K562 (cell line): ENCODE measurements around the gene NAA15.

Source experiments
- CBFB ChIP-seq: sonication (generic); formaldehyde crosslinking; IDR thresholded peaks from 2 replicates; pipeline ENCODE4 v1.4.0; 2020; ENCODE audit warnings: mild to moderate bottlenecking, missing genetic modification reagents
- CBX8 ChIP-seq: fragments of 200-600 bp; sonication (generic); IDR thresholded peaks from 2 replicates; pipeline ENCODE4 v1.6.1; 2012; ENCODE audit warnings: borderline replicate concordance, mixed run types, low read depth, mild to moderate bottlenecking, moderate library complexity, mixed read lengths, low read length, control low read depth, inconsistent platforms; ENCODE audit not compliant: poor library complexity, severe bottlenecking; ENCODE audit errors: extremely low read depth
- CREB1 ChIP-seq, 2 experiments: sonication (generic) in 1 of 2; formaldehyde crosslinking in 1 of 2; IDR thresholded peaks; 2 replicates each; pipeline versions ENCODE4 v1.6.1 to v1.8.0; 2012 to 2022; ENCODE audit warnings: inconsistent platforms in 1 of 2, mild to moderate bottlenecking in 1 of 2, missing genetic modification reagents in 1 of 2, moderate library complexity in 1 of 2
- CREM ChIP-seq: IDR thresholded peaks from 2 replicates; pipeline ENCODE4 v1.6.1; 2014; ENCODE audit warnings: antibody characterized with exemption, low read depth
- ESRRA ChIP-seq: fragments of 450-650 bp; IDR thresholded peaks from 2 replicates; pipeline ENCODE4 v1.6.1; 2014; ENCODE audit warnings: low read depth, mild to moderate bottlenecking, moderate library complexity, borderline replicate concordance
- MAZ ChIP-seq, 2 experiments: fragments of 450-650 bp in 1 of 2; sonication (generic) in 1 of 2; formaldehyde crosslinking; IDR thresholded peaks in 1 of 2; conservative IDR thresholded peaks in 1 of 2; 2 replicates each; pipeline versions ENCODE4 v1.4.0 to v1.5.0; 2020; ENCODE audit warnings: mild to moderate bottlenecking in 1 of 2, missing genetic modification reagents in 1 of 2
- MTA3 ChIP-seq: fragments of 450-650 bp; formaldehyde crosslinking; IDR thresholded peaks from 2 replicates; pipeline ENCODE4 v1.6.1; 2017; ENCODE audit warnings: mild to moderate bottlenecking, borderline replicate concordance
- NUFIP1 ChIP-seq: fragments of 450-650 bp; IDR thresholded peaks from 2 replicates; pipeline ENCODE4 v1.6.1; 2018; ENCODE audit not compliant: partially characterized antibody
- SIN3B ChIP-seq: fragments of 450-650 bp; IDR thresholded peaks from 2 replicates; pipeline ENCODE4 v1.6.1; 2017; ENCODE audit warnings: low read depth, mild to moderate bottlenecking, moderate library complexity
- SRF ChIP-seq, 2 experiments: fragments of 250-450, 450-650 bp in 1 of 2; sonication (Bioruptor Pico) in 1 of 2; sonication (generic) in 1 of 2; formaldehyde crosslinking; IDR thresholded peaks; 2 replicates each; pipeline versions ENCODE4 v1.5.0 to v1.5.1; 2020 to 2022; ENCODE audit warnings: mild to moderate bottlenecking in 1 of 2, missing genetic modification reagents in 1 of 2
- TF ChIP-seq, protein P1 (sequence below), 3 experiments: IDR thresholded peaks in 2 of 3; conservative IDR thresholded peaks in 1 of 3; 2 replicates each; pipeline ENCODE4 v1.5.1; 2011 to 2012; ENCODE audit warnings: low read length in 3 of 3, mild to moderate bottlenecking in 3 of 3, control low read depth in 2 of 3, improper control_type of control experiment in 1 of 3, inconsistent platforms in 1 of 3, low read depth in 1 of 3, mixed read lengths in 1 of 3, moderate library complexity in 1 of 3; ENCODE audit not compliant: insufficient read depth in 2 of 3
- TF ChIP-seq, protein P2 (sequence below): sonication (generic); formaldehyde crosslinking; IDR thresholded peaks from 2 replicates; pipeline ENCODE4 v1.8.0; 2022; ENCODE audit warnings: mild to moderate bottlenecking, missing genetic modification reagents
- TF ChIP-seq, protein P3 (sequence below): fragments of 450-650 bp; formaldehyde crosslinking; IDR thresholded peaks from 2 replicates; pipeline ENCODE4 v1.4.0; 2022; ENCODE audit warnings: mild to moderate bottlenecking, moderate library complexity

DNA sequence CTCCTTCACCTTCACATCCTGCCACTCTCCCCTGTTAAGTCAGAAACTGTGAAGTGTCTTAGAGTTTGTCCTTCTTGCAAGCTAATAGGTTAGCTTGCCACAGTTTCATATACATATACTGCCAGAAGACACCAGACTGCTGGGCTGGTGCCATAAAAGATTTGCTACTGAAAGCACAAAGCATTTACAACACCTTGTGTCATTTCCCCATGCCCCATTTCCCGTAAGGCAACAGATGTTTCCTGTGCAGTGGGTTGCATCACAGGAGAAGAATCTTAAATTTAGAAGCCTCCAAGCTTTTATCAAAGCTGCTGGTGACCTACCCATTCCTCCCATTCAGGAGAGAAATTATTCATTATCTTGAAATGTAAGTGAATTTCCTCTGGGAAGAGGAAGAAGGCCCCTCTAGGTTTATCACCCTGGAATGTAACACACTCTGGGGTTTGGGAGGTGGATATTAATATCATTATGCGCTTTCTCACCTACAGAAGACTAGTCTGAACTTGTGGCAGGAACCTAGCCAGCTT lies 118.1 kb downstream of the NAA15 start:
- TF ChIP-seq SRF (CRISPR knock-in tag; IDR thresholded peaks at IDR 0.05): no peak
- TF ChIP-seq, protein P1, sequence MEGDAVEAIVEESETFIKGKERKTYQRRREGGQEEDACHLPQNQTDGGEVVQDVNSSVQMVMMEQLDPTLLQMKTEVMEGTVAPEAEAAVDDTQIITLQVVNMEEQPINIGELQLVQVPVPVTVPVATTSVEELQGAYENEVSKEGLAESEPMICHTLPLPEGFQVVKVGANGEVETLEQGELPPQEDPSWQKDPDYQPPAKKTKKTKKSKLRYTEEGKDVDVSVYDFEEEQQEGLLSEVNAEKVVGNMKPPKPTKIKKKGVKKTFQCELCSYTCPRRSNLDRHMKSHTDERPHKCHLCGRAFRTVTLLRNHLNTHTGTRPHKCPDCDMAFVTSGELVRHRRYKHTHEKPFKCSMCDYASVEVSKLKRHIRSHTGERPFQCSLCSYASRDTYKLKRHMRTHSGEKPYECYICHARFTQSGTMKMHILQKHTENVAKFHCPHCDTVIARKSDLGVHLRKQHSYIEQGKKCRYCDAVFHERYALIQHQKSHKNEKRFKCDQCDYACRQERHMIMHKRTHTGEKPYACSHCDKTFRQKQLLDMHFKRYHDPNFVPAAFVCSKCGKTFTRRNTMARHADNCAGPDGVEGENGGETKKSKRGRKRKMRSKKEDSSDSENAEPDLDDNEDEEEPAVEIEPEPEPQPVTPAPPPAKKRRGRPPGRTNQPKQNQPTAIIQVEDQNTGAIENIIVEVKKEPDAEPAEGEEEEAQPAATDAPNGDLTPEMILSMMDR (IDR thresholded peaks at IDR 0.05 in 2 of 3, conservative IDR thresholded peaks at IDR 0.05 in 1 of 3; ENCODE audit: insufficient read depth in 2 of 3, low read depth in 1 of 3, low read length in 3 of 3): no peak
- TF ChIP-seq, protein P2, sequence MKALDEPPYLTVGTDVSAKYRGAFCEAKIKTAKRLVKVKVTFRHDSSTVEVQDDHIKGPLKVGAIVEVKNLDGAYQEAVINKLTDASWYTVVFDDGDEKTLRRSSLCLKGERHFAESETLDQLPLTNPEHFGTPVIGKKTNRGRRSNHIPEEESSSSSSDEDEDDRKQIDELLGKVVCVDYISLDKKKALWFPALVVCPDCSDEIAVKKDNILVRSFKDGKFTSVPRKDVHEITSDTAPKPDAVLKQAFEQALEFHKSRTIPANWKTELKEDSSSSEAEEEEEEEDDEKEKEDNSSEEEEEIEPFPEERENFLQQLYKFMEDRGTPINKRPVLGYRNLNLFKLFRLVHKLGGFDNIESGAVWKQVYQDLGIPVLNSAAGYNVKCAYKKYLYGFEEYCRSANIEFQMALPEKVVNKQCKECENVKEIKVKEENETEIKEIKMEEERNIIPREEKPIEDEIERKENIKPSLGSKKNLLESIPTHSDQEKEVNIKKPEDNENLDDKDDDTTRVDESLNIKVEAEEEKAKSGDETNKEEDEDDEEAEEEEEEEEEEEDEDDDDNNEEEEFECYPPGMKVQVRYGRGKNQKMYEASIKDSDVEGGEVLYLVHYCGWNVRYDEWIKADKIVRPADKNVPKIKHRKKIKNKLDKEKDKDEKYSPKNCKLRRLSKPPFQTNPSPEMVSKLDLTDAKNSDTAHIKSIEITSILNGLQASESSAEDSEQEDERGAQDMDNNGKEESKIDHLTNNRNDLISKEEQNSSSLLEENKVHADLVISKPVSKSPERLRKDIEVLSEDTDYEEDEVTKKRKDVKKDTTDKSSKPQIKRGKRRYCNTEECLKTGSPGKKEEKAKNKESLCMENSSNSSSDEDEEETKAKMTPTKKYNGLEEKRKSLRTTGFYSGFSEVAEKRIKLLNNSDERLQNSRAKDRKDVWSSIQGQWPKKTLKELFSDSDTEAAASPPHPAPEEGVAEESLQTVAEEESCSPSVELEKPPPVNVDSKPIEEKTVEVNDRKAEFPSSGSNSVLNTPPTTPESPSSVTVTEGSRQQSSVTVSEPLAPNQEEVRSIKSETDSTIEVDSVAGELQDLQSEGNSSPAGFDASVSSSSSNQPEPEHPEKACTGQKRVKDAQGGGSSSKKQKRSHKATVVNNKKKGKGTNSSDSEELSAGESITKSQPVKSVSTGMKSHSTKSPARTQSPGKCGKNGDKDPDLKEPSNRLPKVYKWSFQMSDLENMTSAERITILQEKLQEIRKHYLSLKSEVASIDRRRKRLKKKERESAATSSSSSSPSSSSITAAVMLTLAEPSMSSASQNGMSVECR (CRISPR knock-in tag): no peak
- TF ChIP-seq CREM: no peak
- no peak for TF ChIP-seq MTA3
- no peak for TF ChIP-seq CBFB (CRISPR knock-in tag)
- no peak for TF ChIP-seq SIN3B
- no peak for TF ChIP-seq MAZ (CRISPR knock-in tag; conservative IDR thresholded peaks at IDR 0.05 in 1 of 2, IDR thresholded peaks at IDR 0.05 in 1 of 2)
- TF ChIP-seq, protein P3, sequence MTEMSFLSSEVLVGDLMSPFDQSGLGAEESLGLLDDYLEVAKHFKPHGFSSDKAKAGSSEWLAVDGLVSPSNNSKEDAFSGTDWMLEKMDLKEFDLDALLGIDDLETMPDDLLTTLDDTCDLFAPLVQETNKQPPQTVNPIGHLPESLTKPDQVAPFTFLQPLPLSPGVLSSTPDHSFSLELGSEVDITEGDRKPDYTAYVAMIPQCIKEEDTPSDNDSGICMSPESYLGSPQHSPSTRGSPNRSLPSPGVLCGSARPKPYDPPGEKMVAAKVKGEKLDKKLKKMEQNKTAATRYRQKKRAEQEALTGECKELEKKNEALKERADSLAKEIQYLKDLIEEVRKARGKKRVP (CRISPR knock-in tag): no peak
- TF ChIP-seq NUFIP1: no peak
- no peak for TF ChIP-seq CBX8
- no peak for TF ChIP-seq ESRRA
- no peak for TF ChIP-seq CREB1 (IDR thresholded peaks at IDR 0.05)
- no peak for TF ChIP-seq CREB1 (CRISPR knock-in tag; IDR thresholded peaks at IDR 0.05)
